Chondrocyte (in vitro differentiated cells): ENCODE results near the gene DNAI1. TPM values are rescaled to one million over a fixed set of nuclear protein-coding genes. Genes with fewer than 3 reads are reported as not detected.
"Not testable (repeated sequence)": the region's sequence is repeated elsewhere in the genome, so short reads cannot be mapped to it uniquely, and the experiment has no call there.

Experiments
- DNase-seq: peaks from one replicate; pipeline ENCODE4 v3.0.0; 2021; ENCODE audit warnings: mixed read lengths, low spot score
- H3K27ac Mint-ChIP-seq: one replicate; pipeline ENCODE4 v1.8.0; 2021; ENCODE audit warnings: mild to moderate bottlenecking, moderate library complexity, mixed read lengths; ENCODE audit not compliant: unreplicated experiment
- H3K27me3 Mint-ChIP-seq: 2 replicates; pipeline ENCODE4 v1.8.0; 2021; ENCODE audit warnings: low read depth, mixed read lengths
- H3K36me3 Mint-ChIP-seq: 2 replicates; pipeline ENCODE4 v1.8.0; 2021; ENCODE audit warnings: low read depth, mixed read lengths
- H3K4me1 Mint-ChIP-seq: 2 replicates; pipeline ENCODE4 v1.8.0; 2021; ENCODE audit warnings: low read depth, mild to moderate bottlenecking, mixed read lengths
- H3K4me3 Mint-ChIP-seq: one replicate; pipeline ENCODE4 v1.8.0; 2021; ENCODE audit warnings: mild to moderate bottlenecking, moderate library complexity, mixed read lengths; ENCODE audit not compliant: unreplicated experiment
- H3K9me3 Mint-ChIP-seq: 2 replicates; pipeline ENCODE4 v1.8.0; 2021; ENCODE audit warnings: low read depth, mixed read lengths
- total RNA-seq: library from RNA; stranded (reverse); gene quantifications from 3 replicates; pipeline ENCODE4 v1.2.1, GENCODE V29; 2021
- TF ChIP-seq, protein P1 (sequence below): fragments of 200-600 bp; sonication (generic); IDR thresholded peaks from 2 replicates; pipeline ENCODE4 v1.5.0; 2021; ENCODE audit warnings: antibody characterized with exemption, mild to moderate bottlenecking, moderate library complexity

DNAI1 gene
- total RNA-seq, 1 donor from 2014 or later = 0.25 TPM

DNA sequence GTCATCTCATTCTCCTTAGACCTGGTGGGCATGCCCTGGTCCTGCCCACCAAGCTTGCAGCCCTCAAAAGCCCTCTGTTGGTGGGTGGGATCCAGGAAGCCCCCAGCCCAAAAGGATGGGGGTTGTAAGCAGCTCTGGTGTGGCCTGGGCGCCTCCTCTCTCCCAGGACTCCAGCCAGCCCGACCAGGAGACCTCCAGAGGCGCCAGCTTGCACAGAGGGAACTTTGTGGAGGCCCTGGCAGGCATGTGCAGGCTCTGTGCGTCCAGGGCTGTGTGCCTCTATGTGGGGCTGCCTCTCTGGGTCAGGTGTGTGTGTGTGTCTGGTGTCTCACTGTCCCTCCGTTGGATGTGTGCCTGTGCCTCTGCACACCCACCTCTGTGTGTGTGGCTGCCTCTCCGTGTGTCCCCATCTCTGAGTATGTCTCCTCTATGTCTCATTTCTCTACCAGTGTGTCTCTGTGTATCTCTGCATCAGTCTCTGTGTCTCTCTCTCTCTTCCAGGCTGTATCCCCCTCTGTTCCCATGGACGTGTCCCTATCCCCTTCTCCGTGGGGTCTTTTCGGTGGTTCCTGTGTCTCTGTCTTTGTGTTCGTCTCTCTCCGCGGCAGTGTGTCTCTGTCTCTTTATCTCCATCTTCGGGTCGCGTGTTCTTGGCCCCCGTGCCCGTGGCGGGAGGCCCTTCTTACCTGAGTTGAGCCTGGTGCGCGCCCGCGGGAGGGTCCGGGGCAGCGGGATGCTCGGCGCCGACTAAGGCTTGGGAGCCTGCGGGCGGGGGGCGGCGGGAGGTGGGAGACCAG lies 63.7 kb downstream of the DNAI1 start:
- no peak for DNase-seq
- no peak overlapping the region for H3K27ac Mint-ChIP-seq
- H3K4me3 Mint-ChIP-seq = peak overlapping the region; percentile 76
- TF ChIP-seq, protein P1, sequence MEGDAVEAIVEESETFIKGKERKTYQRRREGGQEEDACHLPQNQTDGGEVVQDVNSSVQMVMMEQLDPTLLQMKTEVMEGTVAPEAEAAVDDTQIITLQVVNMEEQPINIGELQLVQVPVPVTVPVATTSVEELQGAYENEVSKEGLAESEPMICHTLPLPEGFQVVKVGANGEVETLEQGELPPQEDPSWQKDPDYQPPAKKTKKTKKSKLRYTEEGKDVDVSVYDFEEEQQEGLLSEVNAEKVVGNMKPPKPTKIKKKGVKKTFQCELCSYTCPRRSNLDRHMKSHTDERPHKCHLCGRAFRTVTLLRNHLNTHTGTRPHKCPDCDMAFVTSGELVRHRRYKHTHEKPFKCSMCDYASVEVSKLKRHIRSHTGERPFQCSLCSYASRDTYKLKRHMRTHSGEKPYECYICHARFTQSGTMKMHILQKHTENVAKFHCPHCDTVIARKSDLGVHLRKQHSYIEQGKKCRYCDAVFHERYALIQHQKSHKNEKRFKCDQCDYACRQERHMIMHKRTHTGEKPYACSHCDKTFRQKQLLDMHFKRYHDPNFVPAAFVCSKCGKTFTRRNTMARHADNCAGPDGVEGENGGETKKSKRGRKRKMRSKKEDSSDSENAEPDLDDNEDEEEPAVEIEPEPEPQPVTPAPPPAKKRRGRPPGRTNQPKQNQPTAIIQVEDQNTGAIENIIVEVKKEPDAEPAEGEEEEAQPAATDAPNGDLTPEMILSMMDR = no peak
- no peaks in the 10 kb centered on the region for H3K36me3 Mint-ChIP-seq
- H3K27me3 Mint-ChIP-seq = peaks cover 41% of the 10 kb centered on the region
- H3K9me3 Mint-ChIP-seq = no peaks in the 10 kb centered on the region
- peaks cover 4% of the 10 kb centered on the region for H3K4me1 Mint-ChIP-seq

DNA sequence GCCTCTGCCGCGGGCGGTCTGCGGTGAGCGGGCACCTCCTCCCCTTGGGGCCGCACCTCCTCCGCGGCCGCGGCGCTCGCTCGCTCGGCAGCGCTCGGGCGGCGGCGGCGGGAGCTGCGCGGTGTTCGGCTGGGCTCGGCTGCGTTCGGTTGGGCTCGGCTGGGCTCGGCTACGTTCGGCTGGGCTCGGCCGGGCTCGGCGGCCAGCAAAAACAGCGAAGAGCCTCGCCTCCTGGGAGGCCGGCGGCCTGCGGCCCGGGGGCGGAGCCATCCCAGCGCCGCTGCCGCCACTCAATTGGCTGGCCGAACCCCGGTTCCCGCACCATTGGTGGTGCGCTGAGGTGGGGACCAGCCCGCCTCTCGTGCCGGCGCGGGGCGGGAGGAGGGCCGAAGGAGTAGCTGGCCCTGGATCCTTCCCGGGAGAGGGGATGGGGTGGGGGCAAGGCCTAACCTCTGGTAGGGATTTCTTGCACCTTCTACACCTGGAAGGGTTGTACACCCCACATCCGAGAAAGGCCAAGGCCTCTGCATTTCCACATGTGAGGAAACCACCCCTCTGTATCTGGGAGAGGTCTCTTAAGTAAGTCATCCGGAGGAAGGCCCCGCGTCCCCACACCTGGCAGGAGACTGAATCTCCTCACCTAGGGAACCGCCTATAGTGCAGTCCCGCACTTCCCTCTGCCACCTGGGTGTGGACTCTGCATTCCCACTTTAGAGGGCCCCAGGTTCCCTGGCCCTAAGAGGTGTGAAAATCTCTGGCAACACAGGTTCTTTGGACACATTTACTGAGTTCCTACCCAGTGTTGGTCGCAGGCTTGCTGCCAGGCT lies 64.6 kb downstream of the DNAI1 start, which contains the start of gene ENHO:
Gene ENHO, minus strand, starts transcription at position 20 of the 827 bp plus-strand sequence. CDS start 1,295 bp downstream, outside the sequence.
- H3K27me3 Mint-ChIP-seq = peaks cover 38% of the 10 kb centered on the region
- no peak within 1 kb of the TSS for H3K27ac Mint-ChIP-seq
- DNase-seq = no peak
- peak within 1 kb of the TSS; percentile 76 for H3K4me3 Mint-ChIP-seq
- no peaks in the 10 kb centered on the region for H3K9me3 Mint-ChIP-seq
- peaks cover 4% of the 10 kb centered on the region for H3K4me1 Mint-ChIP-seq
- H3K36me3 Mint-ChIP-seq = no peaks in the 10 kb centered on the region
- TF ChIP-seq, protein P1 = no peak

DNA sequence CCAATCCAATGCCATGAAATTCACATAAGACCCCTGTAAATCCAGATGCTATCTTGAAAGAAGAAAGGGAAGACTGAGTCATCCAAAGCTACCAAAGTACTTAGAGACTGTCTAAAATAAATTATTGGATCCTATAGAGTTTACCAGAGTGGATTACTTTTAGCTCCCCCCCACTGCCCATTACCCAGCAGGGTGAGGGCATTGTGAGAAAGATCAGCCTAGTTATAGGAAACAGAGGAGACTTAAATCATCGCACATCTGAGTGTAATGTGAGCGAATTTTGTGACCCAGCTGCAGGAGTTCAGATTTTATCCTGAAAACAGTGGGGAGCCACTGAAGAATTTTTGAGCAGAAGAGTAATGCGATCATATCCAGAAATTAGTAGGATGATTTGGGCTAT lies 65.7 kb downstream of the DNAI1 start:
- DNase-seq = no peak
- Mint-ChIP-seq H3K27ac (no peak overlapping the region), H3K4me1 (peaks cover 4% of the 10 kb centered on the region), H3K27me3 (peaks cover 41% of the 10 kb centered on the region), H3K36me3 (no peaks in the 10 kb centered on the region), H3K9me3 (no peaks in the 10 kb centered on the region), H3K4me3 (no peak overlapping the region)
- TF ChIP-seq, protein P1 = no peak

DNA sequence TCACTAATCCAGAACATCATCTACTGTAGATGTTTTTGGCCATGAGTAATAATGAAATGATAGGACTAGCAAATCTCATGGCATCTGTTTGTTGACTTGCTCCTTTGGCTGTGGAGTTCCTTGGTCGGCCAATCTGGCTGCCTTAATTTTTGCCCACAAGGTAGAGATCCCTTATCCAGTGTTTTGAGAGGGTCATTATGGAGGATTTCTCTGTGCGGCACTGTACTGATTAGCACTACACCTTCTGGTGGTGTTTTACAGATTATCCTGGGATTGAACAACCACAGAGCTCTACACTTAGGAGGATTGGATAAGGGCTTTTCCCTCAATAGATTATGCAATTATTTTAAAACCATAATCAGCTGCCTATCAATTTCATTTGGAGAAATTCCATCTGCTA lies 67.4 kb downstream of the DNAI1 start:
- peaks cover 2% of the 10 kb centered on the region for H3K36me3 Mint-ChIP-seq
- TF ChIP-seq, protein P1 = no peak

DNA sequence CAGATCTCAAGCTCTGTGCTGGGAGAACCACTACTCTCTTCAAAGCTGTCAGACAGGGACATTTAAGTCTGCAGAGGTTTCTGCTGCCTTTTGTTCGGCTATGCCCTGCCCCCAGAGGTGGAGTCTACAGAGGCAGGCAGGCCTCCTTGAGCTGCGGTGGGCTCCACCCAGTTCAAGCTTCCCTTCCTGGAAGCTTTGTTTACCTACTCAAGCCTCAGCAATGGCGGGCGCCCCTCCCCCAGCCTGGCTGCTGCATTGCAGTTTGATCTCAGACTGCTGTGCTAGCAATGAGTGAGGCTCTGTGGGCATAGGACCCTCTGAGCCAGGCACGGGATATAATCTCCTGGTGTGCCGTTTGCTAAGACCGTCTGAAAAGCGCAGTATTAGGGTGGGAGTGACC lies 73.4 kb downstream of the DNAI1 start:
- not testable (repeated sequence) for H3K36me3 Mint-ChIP-seq, H3K27ac Mint-ChIP-seq

More for the DNA sequence above, 67.4 kb downstream of the DNAI1 start:
- H3K4me3 Mint-ChIP-seq = no peak overlapping the region
- no peak overlapping the region for H3K27ac Mint-ChIP-seq
- peaks cover 4% of the 10 kb centered on the region for H3K4me1 Mint-ChIP-seq
- DNase-seq = no peak
- H3K9me3 Mint-ChIP-seq = peaks cover 2% of the 10 kb centered on the region
- H3K27me3 Mint-ChIP-seq = peaks cover 52% of the 10 kb centered on the region

More for the DNA sequence above, 73.4 kb downstream of the DNAI1 start:
- H3K27me3 Mint-ChIP-seq = peaks cover 58% of the 10 kb centered on the region
- peak; percentile 32 for DNase-seq
- H3K9me3 Mint-ChIP-seq, H3K4me1 Mint-ChIP-seq, H3K4me3 Mint-ChIP-seq: not testable (repeated sequence)
